ENCODE measurements around the gene KCP.

DNA sequence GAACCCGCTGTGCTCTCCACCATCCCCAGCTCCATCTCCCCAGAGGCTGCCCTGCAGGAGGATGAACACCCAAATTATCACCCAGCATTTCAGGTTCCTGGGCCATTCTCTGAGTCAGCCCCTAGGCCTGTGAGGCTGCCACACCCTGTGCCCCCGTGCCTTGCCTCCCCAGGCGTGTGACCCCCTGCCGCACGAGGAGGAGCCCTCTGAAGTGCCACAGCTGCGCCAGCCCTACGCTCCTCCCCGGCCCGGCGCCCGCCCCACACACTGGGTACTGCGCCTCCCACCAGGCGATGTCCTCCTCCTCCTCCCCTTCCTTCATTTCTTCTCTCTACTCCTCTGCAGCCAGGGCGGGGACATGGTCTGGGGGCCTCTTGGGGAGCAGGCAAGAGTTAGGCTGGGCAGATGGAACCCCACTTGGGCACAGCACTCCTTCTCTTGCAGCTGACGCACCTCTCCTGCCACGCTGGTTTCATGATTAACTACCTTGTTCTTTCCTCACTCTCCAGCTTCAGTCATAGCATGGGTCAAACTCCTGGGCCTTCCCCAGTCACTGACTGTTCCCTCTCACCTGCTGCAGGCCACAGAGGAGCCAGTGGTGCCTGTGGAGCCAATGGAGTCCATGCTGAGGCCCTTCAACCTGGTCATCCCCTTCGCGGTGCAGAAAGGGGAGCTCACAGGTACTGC, 60.6 kb downstream of the KCP start:
- TF ChIP-seq, protein P1, sequence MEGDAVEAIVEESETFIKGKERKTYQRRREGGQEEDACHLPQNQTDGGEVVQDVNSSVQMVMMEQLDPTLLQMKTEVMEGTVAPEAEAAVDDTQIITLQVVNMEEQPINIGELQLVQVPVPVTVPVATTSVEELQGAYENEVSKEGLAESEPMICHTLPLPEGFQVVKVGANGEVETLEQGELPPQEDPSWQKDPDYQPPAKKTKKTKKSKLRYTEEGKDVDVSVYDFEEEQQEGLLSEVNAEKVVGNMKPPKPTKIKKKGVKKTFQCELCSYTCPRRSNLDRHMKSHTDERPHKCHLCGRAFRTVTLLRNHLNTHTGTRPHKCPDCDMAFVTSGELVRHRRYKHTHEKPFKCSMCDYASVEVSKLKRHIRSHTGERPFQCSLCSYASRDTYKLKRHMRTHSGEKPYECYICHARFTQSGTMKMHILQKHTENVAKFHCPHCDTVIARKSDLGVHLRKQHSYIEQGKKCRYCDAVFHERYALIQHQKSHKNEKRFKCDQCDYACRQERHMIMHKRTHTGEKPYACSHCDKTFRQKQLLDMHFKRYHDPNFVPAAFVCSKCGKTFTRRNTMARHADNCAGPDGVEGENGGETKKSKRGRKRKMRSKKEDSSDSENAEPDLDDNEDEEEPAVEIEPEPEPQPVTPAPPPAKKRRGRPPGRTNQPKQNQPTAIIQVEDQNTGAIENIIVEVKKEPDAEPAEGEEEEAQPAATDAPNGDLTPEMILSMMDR (IDR thresholded peaks at IDR 0.05; ENCODE audit: poor library complexity, severe bottlenecking): no peak
- TF ChIP-seq EP300 (conservative IDR thresholded peaks at IDR 0.05; ENCODE audit: poor library complexity, severe bottlenecking): no peak
- TF ChIP-seq EZH2 (IDR thresholded peaks at IDR 0.05; ENCODE audit: borderline replicate concordance, insufficient read depth, low read length, poor library complexity, severe bottlenecking): no peak
- TF ChIP-seq, protein P2, sequence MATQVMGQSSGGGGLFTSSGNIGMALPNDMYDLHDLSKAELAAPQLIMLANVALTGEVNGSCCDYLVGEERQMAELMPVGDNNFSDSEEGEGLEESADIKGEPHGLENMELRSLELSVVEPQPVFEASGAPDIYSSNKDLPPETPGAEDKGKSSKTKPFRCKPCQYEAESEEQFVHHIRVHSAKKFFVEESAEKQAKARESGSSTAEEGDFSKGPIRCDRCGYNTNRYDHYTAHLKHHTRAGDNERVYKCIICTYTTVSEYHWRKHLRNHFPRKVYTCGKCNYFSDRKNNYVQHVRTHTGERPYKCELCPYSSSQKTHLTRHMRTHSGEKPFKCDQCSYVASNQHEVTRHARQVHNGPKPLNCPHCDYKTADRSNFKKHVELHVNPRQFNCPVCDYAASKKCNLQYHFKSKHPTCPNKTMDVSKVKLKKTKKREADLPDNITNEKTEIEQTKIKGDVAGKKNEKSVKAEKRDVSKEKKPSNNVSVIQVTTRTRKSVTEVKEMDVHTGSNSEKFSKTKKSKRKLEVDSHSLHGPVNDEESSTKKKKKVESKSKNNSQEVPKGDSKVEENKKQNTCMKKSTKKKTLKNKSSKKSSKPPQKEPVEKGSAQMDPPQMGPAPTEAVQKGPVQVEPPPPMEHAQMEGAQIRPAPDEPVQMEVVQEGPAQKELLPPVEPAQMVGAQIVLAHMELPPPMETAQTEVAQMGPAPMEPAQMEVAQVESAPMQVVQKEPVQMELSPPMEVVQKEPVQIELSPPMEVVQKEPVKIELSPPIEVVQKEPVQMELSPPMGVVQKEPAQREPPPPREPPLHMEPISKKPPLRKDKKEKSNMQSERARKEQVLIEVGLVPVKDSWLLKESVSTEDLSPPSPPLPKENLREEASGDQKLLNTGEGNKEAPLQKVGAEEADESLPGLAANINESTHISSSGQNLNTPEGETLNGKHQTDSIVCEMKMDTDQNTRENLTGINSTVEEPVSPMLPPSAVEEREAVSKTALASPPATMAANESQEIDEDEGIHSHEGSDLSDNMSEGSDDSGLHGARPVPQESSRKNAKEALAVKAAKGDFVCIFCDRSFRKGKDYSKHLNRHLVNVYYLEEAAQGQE (IDR thresholded peaks at IDR 0.05; ENCODE audit: borderline replicate concordance): no peak
- no peak for TF ChIP-seq RAD21 (conservative IDR thresholded peaks at IDR 0.05)
